MM.1S (cell line): ENCODE data around the gene RPGRIP1L.

Experiments
- DNase-seq: peaks from one replicate; pipeline ENCODE4 v3.0.0-alpha.2; 2015
- H2AFZ ChIP-seq: fragments of 300-600 bp; sonication (generic); 2 replicates; pipeline ENCODE4 v1.6.0; 2016; ENCODE audit warnings: antibody characterized with exemption, low read length
- H3F3A ChIP-seq: fragments of 300-600 bp; sonication (generic); 2 replicates; pipeline ENCODE4 v1.6.1; 2016; ENCODE audit warnings: mild to moderate bottlenecking, antibody characterized with exemption, low read length, moderate library complexity, mixed read lengths; ENCODE audit not compliant: insufficient read depth
- H3K27ac ChIP-seq: fragments of 300-600 bp; sonication (generic); 2 replicates; pipeline ENCODE4 v1.5.1; 2016; ENCODE audit warnings: mild to moderate bottlenecking, low read length
- H3K27me3 ChIP-seq: fragments of 300-600 bp; sonication (generic); replicated peaks from 2 replicates; pipeline ENCODE4 v1.6.0; 2016; ENCODE audit warnings: low read length; ENCODE audit not compliant: insufficient read depth
- H3K36me3 ChIP-seq: fragments of 300-600 bp; sonication (generic); replicated peaks from 2 replicates; pipeline ENCODE4 v1.6.1; 2016; ENCODE audit warnings: mild to moderate bottlenecking, low read length, mixed read lengths; ENCODE audit not compliant: insufficient read depth
- H3K4me1 ChIP-seq: fragments of 300-600 bp; sonication (generic); 2 replicates; pipeline ENCODE4 v1.6.1; 2016; ENCODE audit warnings: low read length, mixed read lengths
- H3K4me2 ChIP-seq: fragments of 300-600 bp; sonication (generic); 2 replicates; pipeline ENCODE4 v1.6.0; 2016; ENCODE audit warnings: low read depth, low read length
- H3K4me3 ChIP-seq: fragments of 300-600 bp; sonication (generic); 2 replicates; pipeline ENCODE4 v1.5.1; 2016; ENCODE audit warnings: low read length, mixed read lengths
- H3K79me2 ChIP-seq: fragments of 300-600 bp; sonication (generic); 2 replicates; pipeline ENCODE4 v1.6.1; 2016; ENCODE audit warnings: mixed run types, low read length, mixed read lengths
- H3K9ac ChIP-seq: fragments of 300-600 bp; sonication (generic); 2 replicates; pipeline ENCODE4 v1.6.1; 2016; ENCODE audit warnings: low read length, mixed read lengths
- H3K9me2 ChIP-seq: fragments of 300-600 bp; sonication (generic); replicated peaks from 2 replicates; pipeline ENCODE4 v1.6.1; 2016; ENCODE audit warnings: mild to moderate bottlenecking, low read length, mixed read lengths; ENCODE audit not compliant: insufficient read depth
- H3K9me3 ChIP-seq: fragments of 300-600 bp; sonication (generic); replicated peaks from 2 replicates; pipeline ENCODE4 v1.6.1; 2016; ENCODE audit warnings: mild to moderate bottlenecking, low read length, mixed read lengths; ENCODE audit not compliant: insufficient read depth
- H4K20me1 ChIP-seq: fragments of 300-600 bp; sonication (generic); 2 replicates; pipeline ENCODE4 v1.6.1; 2016; ENCODE audit warnings: mild to moderate bottlenecking, low read length, moderate library complexity, mixed read lengths; ENCODE audit not compliant: insufficient read depth
- EZH2 ChIP-seq: fragments of 300-600 bp; sonication (generic); optimal IDR thresholded peaks from 2 replicates; pipeline ENCODE3; 2017; ENCODE audit warnings: low read depth, mild to moderate bottlenecking, antibody characterized with exemption, low read length, mixed read lengths
- EZH2phosphoT487 ChIP-seq: fragments of 300-600 bp; sonication (generic); IDR thresholded peaks from 2 replicates; pipeline ENCODE4 v1.6.1; 2018; ENCODE audit warnings: antibody characterized with exemption, low read length
- TF ChIP-seq, protein P1 (sequence below): fragments of 300-600 bp; sonication (generic); IDR thresholded peaks from 2 replicates; pipeline ENCODE4 v1.5.1; 2016; ENCODE audit warnings: antibody characterized with exemption, low read length, mixed read lengths

RPGRIP1L gene

DNA sequence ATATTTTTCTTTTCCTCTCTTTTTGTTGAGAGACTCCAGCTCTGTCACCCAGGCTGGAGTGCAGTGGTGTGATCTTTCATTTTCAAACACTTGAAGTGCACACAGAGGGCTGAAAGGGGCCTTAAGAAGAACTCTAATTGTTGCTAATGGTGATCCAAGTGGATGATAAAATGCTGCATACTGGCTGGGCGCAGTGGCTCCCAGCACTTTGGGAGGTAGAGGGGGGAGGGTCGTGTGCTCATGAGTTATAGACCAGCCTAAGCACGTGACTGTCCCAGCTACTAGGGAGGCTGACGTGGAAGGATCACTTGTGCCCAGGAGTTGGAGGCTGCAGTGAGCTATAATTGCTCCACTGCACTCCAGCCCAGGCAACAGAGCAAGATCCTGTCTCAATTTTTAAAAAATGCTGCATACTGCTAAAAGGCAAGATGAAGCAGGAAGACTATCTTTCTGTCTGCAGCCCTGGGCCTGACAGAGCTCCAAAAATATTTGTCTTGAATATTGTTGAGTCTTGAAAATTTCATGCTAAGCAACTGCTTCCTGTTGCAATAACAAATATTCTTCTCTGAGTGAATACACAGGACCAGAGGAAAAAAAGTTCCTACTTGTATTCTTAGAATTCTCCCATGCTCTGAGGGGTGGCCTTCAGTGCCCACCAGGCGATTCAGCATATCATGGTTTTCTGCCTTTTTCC is 137.0 kb downstream of the RPGRIP1L start:
- Histone ChIP-seq H3K9me2 (no peaks in the 10 kb centered on the region), H3K27me3 (no peaks in the 10 kb centered on the region), H4K20me1 (no peaks in the 10 kb centered on the region), H3K27ac (no peak overlapping the region), H3K79me2 (no peaks in the 10 kb centered on the region), H3K4me3 (no peak overlapping the region), H3K9me3 (no peaks in the 10 kb centered on the region), H3K36me3 (no peaks in the 10 kb centered on the region), H3F3A (no peaks in the 10 kb centered on the region), H3K4me2 (no peak overlapping the region), H3K9ac (no peak overlapping the region), H2AFZ (no peak overlapping the region), H3K4me1 (no peaks in the 10 kb centered on the region)
- no peak for DNase-seq
- no peak for TF ChIP-seq EZH2
- TF ChIP-seq, protein P1, sequence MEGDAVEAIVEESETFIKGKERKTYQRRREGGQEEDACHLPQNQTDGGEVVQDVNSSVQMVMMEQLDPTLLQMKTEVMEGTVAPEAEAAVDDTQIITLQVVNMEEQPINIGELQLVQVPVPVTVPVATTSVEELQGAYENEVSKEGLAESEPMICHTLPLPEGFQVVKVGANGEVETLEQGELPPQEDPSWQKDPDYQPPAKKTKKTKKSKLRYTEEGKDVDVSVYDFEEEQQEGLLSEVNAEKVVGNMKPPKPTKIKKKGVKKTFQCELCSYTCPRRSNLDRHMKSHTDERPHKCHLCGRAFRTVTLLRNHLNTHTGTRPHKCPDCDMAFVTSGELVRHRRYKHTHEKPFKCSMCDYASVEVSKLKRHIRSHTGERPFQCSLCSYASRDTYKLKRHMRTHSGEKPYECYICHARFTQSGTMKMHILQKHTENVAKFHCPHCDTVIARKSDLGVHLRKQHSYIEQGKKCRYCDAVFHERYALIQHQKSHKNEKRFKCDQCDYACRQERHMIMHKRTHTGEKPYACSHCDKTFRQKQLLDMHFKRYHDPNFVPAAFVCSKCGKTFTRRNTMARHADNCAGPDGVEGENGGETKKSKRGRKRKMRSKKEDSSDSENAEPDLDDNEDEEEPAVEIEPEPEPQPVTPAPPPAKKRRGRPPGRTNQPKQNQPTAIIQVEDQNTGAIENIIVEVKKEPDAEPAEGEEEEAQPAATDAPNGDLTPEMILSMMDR: no peak
- no peak for TF ChIP-seq EZH2phosphoT487

DNA sequence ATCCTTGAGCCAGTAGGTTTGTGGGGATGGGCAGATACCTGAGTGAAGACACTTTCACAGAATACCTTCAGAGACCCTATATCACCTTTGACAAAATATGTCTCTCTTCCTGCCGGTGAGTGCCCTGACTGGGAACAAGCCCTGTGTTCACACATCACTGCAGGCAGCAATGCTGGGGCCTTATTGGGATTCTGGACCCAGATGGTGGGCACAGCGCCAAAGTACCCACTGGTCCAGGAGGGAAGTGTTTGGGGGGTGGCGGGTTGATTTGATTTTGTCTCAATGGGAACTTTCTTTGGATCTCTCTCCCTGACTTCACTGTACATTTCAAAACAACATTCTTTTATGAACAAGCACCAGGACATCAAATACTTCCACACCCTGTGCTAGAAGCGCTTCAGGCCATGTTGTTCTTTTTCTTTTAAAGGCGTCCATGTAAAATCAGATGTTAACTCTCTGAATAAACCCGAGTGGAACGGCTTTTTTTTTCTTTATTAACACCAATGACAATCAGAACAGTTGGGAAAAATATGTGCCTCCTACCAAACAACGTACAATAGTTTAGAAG is 138.3 kb downstream of the RPGRIP1L start:
- H3K36me3 ChIP-seq: no peaks in the 10 kb centered on the region
- H3K27me3 ChIP-seq: no peaks in the 10 kb centered on the region
- H3K27ac ChIP-seq: no peak overlapping the region
- no peaks in the 10 kb centered on the region for H4K20me1 ChIP-seq
- no peak overlapping the region for H3K4me3 ChIP-seq
- H3K9ac ChIP-seq: no peak overlapping the region
- no peaks in the 10 kb centered on the region for H3K9me2 ChIP-seq
- DNase-seq: no peak
- H3F3A ChIP-seq: no peaks in the 10 kb centered on the region
- no peaks in the 10 kb centered on the region for H3K79me2 ChIP-seq
- H3K4me2 ChIP-seq: no peak overlapping the region
- H2AFZ ChIP-seq: no peak overlapping the region
- TF ChIP-seq, protein P1: no peak
- no peak for TF ChIP-seq EZH2
- no peak for TF ChIP-seq EZH2phosphoT487
- H3K4me1 ChIP-seq: no peaks in the 10 kb centered on the region
- no peaks in the 10 kb centered on the region for H3K9me3 ChIP-seq

DNA sequence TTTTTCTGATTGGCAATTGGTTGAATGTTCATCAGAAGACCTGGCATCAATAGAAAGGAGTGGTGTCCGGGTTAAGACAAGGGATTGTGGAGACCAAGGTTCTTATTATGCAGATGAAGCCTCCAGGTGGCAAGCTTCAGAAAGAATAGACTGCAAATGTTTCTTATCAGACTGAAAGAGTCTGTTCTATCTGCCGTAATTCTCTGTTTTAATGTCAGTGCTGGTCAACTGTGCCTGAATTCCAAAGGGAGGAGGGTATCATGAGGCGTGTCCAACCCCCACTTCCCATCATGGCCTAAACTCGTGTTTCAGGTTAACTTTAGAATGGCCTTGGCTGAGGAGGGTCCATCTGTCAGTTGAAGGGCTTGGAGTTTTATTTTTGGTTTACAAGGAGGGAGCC is 140.2 kb downstream of the RPGRIP1L start:
- Histone ChIP-seq H3K36me3 (no peaks in the 10 kb centered on the region), H3K27me3 (no peaks in the 10 kb centered on the region), H3K9ac (no peak overlapping the region), H3K4me3 (no peak overlapping the region), H3F3A (no peaks in the 10 kb centered on the region), H3K9me3 (no peaks in the 10 kb centered on the region), H3K27ac (no peak overlapping the region), H3K4me2 (no peak overlapping the region), H2AFZ (no peak overlapping the region), H3K79me2 (no peaks in the 10 kb centered on the region), H3K4me1 (no peaks in the 10 kb centered on the region), H4K20me1 (no peaks in the 10 kb centered on the region), H3K9me2 (no peaks in the 10 kb centered on the region)
- TF ChIP-seq EZH2phosphoT487 (no peak), EZH2 (no peak)
- TF ChIP-seq, protein P1: no peak
- DNase-seq: no peak
